OCI-LY7 (cell line): ENCODE results near the gene ATP6V1E1. TPM values are rescaled to one million over a fixed set of nuclear protein-coding genes. Genes with fewer than 3 reads are reported as not detected.
A peak's percentile ranks its signal among the peaks of the same experiment; 100 is the strongest.

Experiments used
- BruUV-seq: library from RNA; stranded (reverse); fragments of 400-500 nt; replicated peaks from 2 replicates; lab custom pipeline; 2021; lab: Mats Ljungman, UMichigan
- CTCF ChIA-PET: fragments of 300-600 bp; sonication (Branson Sonifier 250); formaldehyde crosslinking; loops from one replicate; lab custom pipeline; 2022; ENCODE audit warnings: antibody characterized with exemption; ENCODE audit not compliant: unreplicated experiment; lab: Charles Lee
- POLR2A ChIA-PET: fragments of 300-600 bp; sonication (Branson Sonifier 250); formaldehyde crosslinking; loops from one replicate; lab custom pipeline; 2022; ENCODE audit warnings: antibody characterized with exemption; lab: Charles Lee
- DNase-seq: peaks from one replicate; pipeline ENCODE4 v3.0.0-alpha.2; 2015; ENCODE audit warnings: low spot score
- H2AFZ ChIP-seq: fragments of 200-600 bp; sonication (generic), shearing (Covaris generic); 2 replicates; pipeline ENCODE4 v1.6.1; 2014; ENCODE audit warnings: mild to moderate bottlenecking, antibody characterized with exemption, low read length, moderate library complexity
- H3K27ac ChIP-seq: fragments of 200-600 bp; sonication (generic); 2 replicates; pipeline ENCODE4 v1.5.1; 2014; ENCODE audit warnings: mixed run types, low read depth, mild to moderate bottlenecking, moderate library complexity, low read length, inconsistent platforms; ENCODE audit not compliant: poor library complexity, severe bottlenecking
- H3K36me3 ChIP-seq: fragments of 200-600 bp; sonication (generic); 2 replicates; pipeline ENCODE4 v1.6.1; 2014; ENCODE audit warnings: mild to moderate bottlenecking, antibody characterized with exemption, low read length, moderate library complexity, mixed read lengths; ENCODE audit not compliant: insufficient read depth
- H3K4me1 ChIP-seq: fragments of 200-600 bp; sonication (generic); 2 replicates; pipeline ENCODE4 v1.5.1; 2014; ENCODE audit warnings: mild to moderate bottlenecking, low read length; ENCODE audit not compliant: insufficient read depth, poor library complexity, severe bottlenecking
- H3K4me2 ChIP-seq: fragments of 200-600 bp; sonication (generic); 2 replicates; pipeline ENCODE4 v1.6.1; 2014; ENCODE audit warnings: mild to moderate bottlenecking, low read length
- H3K4me3 ChIP-seq: fragments of 200-600 bp; sonication (generic); 2 replicates; pipeline ENCODE4 v1.5.1; 2014; ENCODE audit warnings: mild to moderate bottlenecking, low read depth, low read length; ENCODE audit not compliant: poor library complexity, severe bottlenecking
- H3K79me2 ChIP-seq: fragments of 200-600 bp; sonication (generic); 2 replicates; pipeline ENCODE4 v1.6.1; 2016; ENCODE audit warnings: low read depth, mild to moderate bottlenecking, low read length, moderate library complexity, mixed read lengths; ENCODE audit not compliant: insufficient read depth
- H3K9me2 ChIP-seq: fragments of 200-600 bp; sonication (generic); 2 replicates; pipeline ENCODE4 v1.6.1; 2016; ENCODE audit warnings: mild to moderate bottlenecking, low read length, mixed read lengths; ENCODE audit not compliant: insufficient read depth
- H3K9me3 ChIP-seq: fragments of 200-600 bp; sonication (generic); 2 replicates; pipeline ENCODE4 v1.6.1; 2014; ENCODE audit warnings: mild to moderate bottlenecking, mixed run types, low read length, mixed read lengths
- H4K20me1 ChIP-seq: fragments of 200-600 bp; sonication (generic); 2 replicates; pipeline ENCODE4 v1.6.1; 2014; ENCODE audit warnings: mild to moderate bottlenecking, antibody characterized with exemption, low read length, moderate library complexity, mixed read lengths; ENCODE audit not compliant: insufficient read depth
- EZH2phosphoT487 ChIP-seq: fragments of 200-600 bp; sonication (generic); IDR thresholded peaks from 2 replicates; pipeline ENCODE4 v1.6.1; 2018; ENCODE audit warnings: low read depth, borderline replicate concordance, mild to moderate bottlenecking, mixed run types, antibody characterized with exemption, low read length, moderate library complexity, mixed read lengths
- intact Hi-C: fragments of 100-400 bp; cut with micrococcal nuclease; formaldehyde crosslinking; loops from one replicate; pipeline ENCODE4 v1.10.0; 2022; ENCODE audit not compliant: unreplicated experiment
- total RNA-seq, 2 experiments: library from RNA; depleted of rRNA in 1 of 2; stranded (reverse); fragments of >200 nt in 1 of 2; shearing (Covaris generic) in 1 of 2; gene quantifications; 2 replicates each; pipeline ENCODE4 v1.2.3, GENCODE V29; 2014 to 2022
- TF ChIP-seq, protein P1 (sequence below): fragments of 200-600 bp; sonication (generic); conservative IDR thresholded peaks from 2 replicates; pipeline ENCODE4 v1.5.1; 2014; ENCODE audit warnings: mild to moderate bottlenecking, antibody characterized with exemption, low read length, moderate library complexity, mixed read lengths

The ATP6V1E1 gene
- total RNA-seq, 2 experiments from 2014 or later, result 82.2 to 100 TPM

DNA sequence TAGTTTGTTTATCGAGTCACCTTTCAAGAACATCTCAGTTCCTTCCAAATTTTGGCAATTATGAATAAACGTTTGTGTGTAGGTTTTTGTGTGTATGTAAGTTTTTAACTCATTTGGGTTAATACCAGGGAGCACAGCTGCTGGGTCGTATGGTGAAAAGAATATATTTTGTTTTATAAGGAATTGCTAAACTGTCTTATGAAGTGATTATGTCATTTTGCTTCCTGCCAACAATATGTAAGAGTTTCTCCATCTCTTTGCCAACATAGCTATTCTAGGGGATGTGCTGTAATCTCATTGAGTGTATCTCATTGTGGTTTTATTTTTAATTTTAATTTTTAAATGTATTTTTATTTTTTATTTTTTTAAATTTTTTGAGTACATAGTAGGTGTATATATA, 37.3 kb upstream of the ATP6V1E1 start:
- no peak for DNase-seq
- H3K4me2 ChIP-seq, result no peak overlapping the region
- H3K4me3 ChIP-seq, result no peak overlapping the region
- H4K20me1 ChIP-seq, result no peaks in the 10 kb centered on the region
- H3K27ac ChIP-seq, result no peak overlapping the region
- TF ChIP-seq EZH2phosphoT487, result no peak
- TF ChIP-seq, protein P1, sequence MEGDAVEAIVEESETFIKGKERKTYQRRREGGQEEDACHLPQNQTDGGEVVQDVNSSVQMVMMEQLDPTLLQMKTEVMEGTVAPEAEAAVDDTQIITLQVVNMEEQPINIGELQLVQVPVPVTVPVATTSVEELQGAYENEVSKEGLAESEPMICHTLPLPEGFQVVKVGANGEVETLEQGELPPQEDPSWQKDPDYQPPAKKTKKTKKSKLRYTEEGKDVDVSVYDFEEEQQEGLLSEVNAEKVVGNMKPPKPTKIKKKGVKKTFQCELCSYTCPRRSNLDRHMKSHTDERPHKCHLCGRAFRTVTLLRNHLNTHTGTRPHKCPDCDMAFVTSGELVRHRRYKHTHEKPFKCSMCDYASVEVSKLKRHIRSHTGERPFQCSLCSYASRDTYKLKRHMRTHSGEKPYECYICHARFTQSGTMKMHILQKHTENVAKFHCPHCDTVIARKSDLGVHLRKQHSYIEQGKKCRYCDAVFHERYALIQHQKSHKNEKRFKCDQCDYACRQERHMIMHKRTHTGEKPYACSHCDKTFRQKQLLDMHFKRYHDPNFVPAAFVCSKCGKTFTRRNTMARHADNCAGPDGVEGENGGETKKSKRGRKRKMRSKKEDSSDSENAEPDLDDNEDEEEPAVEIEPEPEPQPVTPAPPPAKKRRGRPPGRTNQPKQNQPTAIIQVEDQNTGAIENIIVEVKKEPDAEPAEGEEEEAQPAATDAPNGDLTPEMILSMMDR, result no peak
- H3K36me3 ChIP-seq, result peaks cover 87% of the 10 kb centered on the region
- peaks cover 22% of the 10 kb centered on the region; the same call in 1 of the 2 replicates for H3K9me3 ChIP-seq
- H3K79me2 ChIP-seq, result no peaks in the 10 kb centered on the region
- no peaks in the 10 kb centered on the region for H3K4me1 ChIP-seq
- CTCF ChIA-PET, result no interaction called here
- POLR2A ChIA-PET, result no interaction called here
- H2AFZ ChIP-seq, result no peak overlapping the region
- H3K9me2 ChIP-seq, result no peaks in the 10 kb centered on the region
- BruUV-seq, result TSS peak; percentile 59
- intact Hi-C loops, result no loop called here

DNA sequence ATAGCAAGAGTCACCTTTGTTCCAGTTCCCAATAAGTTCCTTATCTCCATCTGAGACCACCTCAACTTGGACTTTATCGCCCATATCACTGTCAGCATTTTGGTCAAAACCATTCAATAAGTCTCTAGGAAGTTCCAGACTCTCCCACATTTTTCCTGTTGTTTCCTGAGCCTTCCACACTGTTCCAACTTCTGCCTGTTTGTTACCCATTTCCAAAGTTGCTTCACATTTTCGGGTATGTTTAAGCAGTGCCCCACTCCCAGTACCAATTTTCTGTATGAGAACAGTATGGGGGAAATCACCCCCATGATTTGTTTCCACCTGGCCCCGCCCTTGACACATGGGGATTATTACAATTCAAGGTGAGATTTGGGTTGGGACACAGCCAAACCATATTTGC, 36.7 kb upstream of the ATP6V1E1 start:
- peaks cover 22% of the 10 kb centered on the region; the same call in 1 of the 2 replicates for H3K9me3 ChIP-seq
- H4K20me1 ChIP-seq, result no peaks in the 10 kb centered on the region
- no peak for DNase-seq
- H3K4me2 ChIP-seq, result no peak overlapping the region
- no TSS peak for BruUV-seq
- POLR2A ChIA-PET, result no interaction called here
- H3K4me3 ChIP-seq, result no peak overlapping the region
- TF ChIP-seq EZH2phosphoT487, result no peak
- TF ChIP-seq, protein P1, result no peak
- no peaks in the 10 kb centered on the region for H3K79me2 ChIP-seq
- no peak overlapping the region for H3K27ac ChIP-seq
- no peak overlapping the region for H2AFZ ChIP-seq
- CTCF ChIA-PET, result no interaction called here
- peaks cover 88% of the 10 kb centered on the region for H3K36me3 ChIP-seq
- no peaks in the 10 kb centered on the region for H3K9me2 ChIP-seq
- no peaks in the 10 kb centered on the region for H3K4me1 ChIP-seq
- intact Hi-C loops, result no loop called here

DNA sequence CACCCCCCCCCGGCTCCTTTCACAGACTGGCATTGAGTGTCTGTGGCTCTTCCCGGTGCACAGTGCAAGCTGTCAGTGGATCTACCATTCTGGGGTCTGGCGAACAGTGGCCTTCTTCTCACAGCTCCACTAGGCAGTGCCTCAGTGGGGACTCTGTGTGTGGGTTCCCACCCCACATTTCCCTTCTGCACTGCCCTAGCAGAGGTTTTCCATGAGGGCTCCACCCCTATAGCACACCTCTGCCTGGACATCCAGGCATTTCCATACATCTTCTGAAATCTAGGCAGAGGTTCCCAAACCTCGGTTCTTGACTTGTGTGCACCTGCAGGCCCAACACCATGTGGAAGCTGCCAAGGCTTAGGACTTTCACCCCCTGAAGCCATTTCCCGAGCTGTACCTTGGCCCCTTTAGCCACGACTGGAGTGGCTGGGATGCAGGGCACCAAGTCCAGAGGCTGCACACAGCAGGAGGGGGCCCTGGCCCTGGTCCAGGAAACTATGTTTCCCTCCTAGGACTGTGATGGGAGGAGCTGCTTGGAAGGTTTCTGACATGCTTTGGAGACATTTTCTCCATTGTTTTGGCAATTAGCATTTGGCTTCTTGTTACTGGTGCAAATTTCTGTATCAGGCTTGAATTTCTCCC, 36.0 kb upstream of the ATP6V1E1 start:
- Histone ChIP-seq H3K9me2 (no peaks in the 10 kb centered on the region), H3K79me2 (no peaks in the 10 kb centered on the region), H3K36me3 (peaks cover 86% of the 10 kb centered on the region), H4K20me1 (no peaks in the 10 kb centered on the region), H3K4me3 (no peak overlapping the region), H2AFZ (no peak overlapping the region), H3K9me3 (peaks cover 22% of the 10 kb centered on the region; the same call in 1 of the 2 replicates), H3K4me1 (no peaks in the 10 kb centered on the region), H3K4me2 (no peak overlapping the region), H3K27ac (no peak overlapping the region)
- POLR2A ChIA-PET, result interaction anchor here (0.7 to 1.6 kb wide), 3 partner anchors 12 to 18 kb away, joined by 3 read pairs; no protein-coding TSS in a partner anchor
- no TSS peak for BruUV-seq
- intact Hi-C loops, result no loop called here
- TF ChIP-seq, protein P1, result no peak
- TF ChIP-seq EZH2phosphoT487, result no peak
- CTCF ChIA-PET, result no interaction called here
- DNase-seq, result no peak
